ENCODE results near the gene DYNC2H1. TPM values are rescaled to one million over a fixed set of nuclear protein-coding genes. Genes with fewer than 3 reads are reported as not detected.

The DYNC2H1 gene
- total and polyA plus RNA-seq, 4 donors = 6.4 to 102 (median 23.7) TPM

- H3K4me3 ChIP-seq = no peak overlapping the region
- H3K27ac ChIP-seq (ENCODE audit: low read depth in 1 of 2, low read length in 1 of 2) = no peak overlapping the region
- H3K4me1 ChIP-seq (ENCODE audit: control insufficient read depth in 5 of 5, insufficient read depth in 5 of 5, low read length in 5 of 5) = no peaks in the 10 kb centered on the region
- DNase-seq (peak in 1 of 3 donors; percentile 15), ATAC-seq (ENCODE audit: insufficient read depth, low FRiP score) (no peak)
- H3K36me3 ChIP-seq (ENCODE audit: control insufficient read depth in 4 of 4, insufficient read depth in 4 of 4, low read length in 4 of 4) = peaks cover 11 to 33% (median 16%) of the 10 kb centered on the region in 4 donors
- no peak for TF ChIP-seq CTCF (IDR thresholded peaks at IDR 0.05; ENCODE audit: control extremely low read depth, extremely low read depth)
- H3K9ac ChIP-seq (ENCODE audit: insufficient read depth in 1 of 2, low read length in 2 of 2) = no peak overlapping the region
- H3K9me3 ChIP-seq (ENCODE audit: control insufficient read depth in 4 of 4, insufficient read depth in 3 of 4, low read length in 3 of 4) = peaks cover 8 to 27% (median 14%) of the 10 kb centered on the region in 4 donors
- 90 to 96% methylated on average over 5 of the region's 5 CpGs for WGBS, 2 donors
- H3K27me3 ChIP-seq (ENCODE audit: control insufficient read depth in 3 of 3, insufficient read depth in 3 of 3, low read length in 2 of 3) = no peaks in the 10 kb centered on the region
Observed at GRCh38 chr11:103295704-103296103, 186.5 kb downstream of the DYNC2H1 start.

- Histone ChIP-seq H3K4me3 (no peak overlapping the region), H3K27ac (ENCODE audit: low read depth in 1 of 2, low read length in 1 of 2) (no peak overlapping the region), H3K36me3 (ENCODE audit: control insufficient read depth in 4 of 4, insufficient read depth in 4 of 4, low read length in 4 of 4) (peaks cover 10 to 26% (median 15%) of the 10 kb centered on the region in 4 donors), H3K4me1 (ENCODE audit: control insufficient read depth in 5 of 5, insufficient read depth in 5 of 5, low read length in 5 of 5) (no peaks in the 10 kb centered on the region), H3K27me3 (ENCODE audit: control insufficient read depth in 3 of 3, insufficient read depth in 3 of 3, low read length in 2 of 3) (no peaks in the 10 kb centered on the region), H3K9ac (ENCODE audit: insufficient read depth in 1 of 2, low read length in 2 of 2) (no peak overlapping the region), H3K9me3 (ENCODE audit: control insufficient read depth in 4 of 4, insufficient read depth in 3 of 4, low read length in 3 of 4) (peaks cover 3 to 23% (median 11%) of the 10 kb centered on the region in 4 donors)
- WGBS, 2 donors = 88 to 90% methylated on average over 3 of the region's 3 CpGs
- no peak for ATAC-seq (ENCODE audit: insufficient read depth, low FRiP score)
- DNase-seq = no peak
- no peak for TF ChIP-seq CTCF (IDR thresholded peaks at IDR 0.05; ENCODE audit: control extremely low read depth, extremely low read depth)
Observed at GRCh38 chr11:103297900-103298299, 188.7 kb downstream of the DYNC2H1 start.

- H3K4me1 ChIP-seq (ENCODE audit: control insufficient read depth in 5 of 5, insufficient read depth in 5 of 5, low read length in 5 of 5) = no peaks in the 10 kb centered on the region
- H3K27ac ChIP-seq (ENCODE audit: low read depth in 1 of 2, low read length in 1 of 2) = no peak overlapping the region
- no peak for TF ChIP-seq CTCF (IDR thresholded peaks at IDR 0.05; ENCODE audit: control extremely low read depth, extremely low read depth)
- no peaks in the 10 kb centered on the region for H3K9me3 ChIP-seq (ENCODE audit: control insufficient read depth in 4 of 4, insufficient read depth in 3 of 4, low read length in 3 of 4)
- H3K36me3 ChIP-seq (ENCODE audit: control insufficient read depth in 4 of 4, insufficient read depth in 4 of 4, low read length in 4 of 4) = no peaks in the 10 kb centered on the region
- 88 to 92% methylated on average over 3 of the region's 3 CpGs for WGBS, 2 donors
- DNase-seq (no peak), ATAC-seq (ENCODE audit: insufficient read depth, low FRiP score) (no peak)
- no peak overlapping the region for H3K4me3 ChIP-seq
- H3K27me3 ChIP-seq (ENCODE audit: control insufficient read depth in 3 of 3, insufficient read depth in 3 of 3, low read length in 2 of 3) = no peaks in the 10 kb centered on the region
- no peak overlapping the region for H3K9ac ChIP-seq (ENCODE audit: insufficient read depth in 1 of 2, low read length in 2 of 2)
Observed at GRCh38 chr11:103315248-103315647, 206.0 kb downstream of the DYNC2H1 start.

GRCh38 chr11:103317118-103317517 lies 207.9 kb downstream of the DYNC2H1 start:
- no peaks in the 10 kb centered on the region for H3K36me3 ChIP-seq (ENCODE audit: control insufficient read depth in 4 of 4, insufficient read depth in 4 of 4, low read length in 4 of 4)
- H3K4me1 ChIP-seq (ENCODE audit: control insufficient read depth in 5 of 5, insufficient read depth in 5 of 5, low read length in 5 of 5) = no peaks in the 10 kb centered on the region
- no peak overlapping the region for H3K27ac ChIP-seq (ENCODE audit: low read depth in 1 of 2, low read length in 1 of 2)
- WGBS, 2 donors = 70 to 83% methylated on average over 3 of the region's 3 CpGs
- DNase-seq = no peak
- no peak for ATAC-seq (ENCODE audit: insufficient read depth, low FRiP score)
- no peaks in the 10 kb centered on the region for H3K27me3 ChIP-seq (ENCODE audit: control insufficient read depth in 3 of 3, insufficient read depth in 3 of 3, low read length in 2 of 3)
- H3K9ac ChIP-seq (ENCODE audit: insufficient read depth in 1 of 2, low read length in 2 of 2) = no peak overlapping the region
- no peaks in the 10 kb centered on the region for H3K9me3 ChIP-seq (ENCODE audit: control insufficient read depth in 4 of 4, insufficient read depth in 3 of 4, low read length in 3 of 4)
- no peak overlapping the region for H3K4me3 ChIP-seq
- TF ChIP-seq CTCF (IDR thresholded peaks at IDR 0.05; ENCODE audit: control extremely low read depth, extremely low read depth) = no peak
